ENCODE results near the gene FNBP1.
A peak's percentile ranks its signal among the peaks of the same experiment; 100 is the strongest.

DNA sequence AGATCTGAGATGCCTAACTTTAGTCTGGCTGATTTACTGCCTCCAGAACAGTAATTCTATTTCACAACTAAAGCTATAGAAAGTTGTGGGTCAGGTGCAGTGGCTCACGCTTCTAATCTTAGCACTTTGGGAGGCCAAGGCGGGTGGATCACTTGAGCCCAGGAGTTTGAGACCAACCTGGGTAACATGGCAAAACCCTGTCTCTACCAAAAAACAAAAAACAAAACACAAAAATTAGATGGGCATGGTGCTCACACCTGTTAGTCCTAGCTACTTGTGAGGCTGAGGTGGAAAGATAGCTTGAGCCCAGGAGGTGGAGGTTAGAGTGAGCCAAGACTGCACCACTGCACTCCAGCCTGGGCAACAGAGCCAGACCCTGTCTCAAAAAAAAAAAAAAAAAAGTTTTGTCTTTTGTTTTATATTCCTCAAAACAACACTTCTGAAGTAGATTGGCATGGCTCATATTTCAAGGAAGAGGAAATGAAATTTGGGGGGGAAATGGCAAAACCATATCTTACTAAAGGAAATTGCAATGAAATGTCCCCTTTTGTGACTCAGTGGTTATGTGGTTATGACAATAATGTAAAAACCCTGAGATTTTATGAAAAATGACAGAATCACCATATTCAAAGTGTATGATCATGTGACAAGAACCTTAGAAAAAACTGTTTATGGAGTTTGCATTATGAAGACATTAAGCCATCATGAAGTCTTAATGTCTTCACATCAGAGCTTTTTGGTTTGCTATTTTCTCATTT, 16.2 kb downstream of the FNBP1 start:
- TF ChIP-seq, protein P1, sequence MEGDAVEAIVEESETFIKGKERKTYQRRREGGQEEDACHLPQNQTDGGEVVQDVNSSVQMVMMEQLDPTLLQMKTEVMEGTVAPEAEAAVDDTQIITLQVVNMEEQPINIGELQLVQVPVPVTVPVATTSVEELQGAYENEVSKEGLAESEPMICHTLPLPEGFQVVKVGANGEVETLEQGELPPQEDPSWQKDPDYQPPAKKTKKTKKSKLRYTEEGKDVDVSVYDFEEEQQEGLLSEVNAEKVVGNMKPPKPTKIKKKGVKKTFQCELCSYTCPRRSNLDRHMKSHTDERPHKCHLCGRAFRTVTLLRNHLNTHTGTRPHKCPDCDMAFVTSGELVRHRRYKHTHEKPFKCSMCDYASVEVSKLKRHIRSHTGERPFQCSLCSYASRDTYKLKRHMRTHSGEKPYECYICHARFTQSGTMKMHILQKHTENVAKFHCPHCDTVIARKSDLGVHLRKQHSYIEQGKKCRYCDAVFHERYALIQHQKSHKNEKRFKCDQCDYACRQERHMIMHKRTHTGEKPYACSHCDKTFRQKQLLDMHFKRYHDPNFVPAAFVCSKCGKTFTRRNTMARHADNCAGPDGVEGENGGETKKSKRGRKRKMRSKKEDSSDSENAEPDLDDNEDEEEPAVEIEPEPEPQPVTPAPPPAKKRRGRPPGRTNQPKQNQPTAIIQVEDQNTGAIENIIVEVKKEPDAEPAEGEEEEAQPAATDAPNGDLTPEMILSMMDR (IDR thresholded peaks at IDR 0.05 in 2 of 3, conservative IDR thresholded peaks at IDR 0.05 in 1 of 3; ENCODE audit: control insufficient read depth in 2 of 3, extremely low read depth in 1 of 3, insufficient read depth in 1 of 3, low read depth in 3 of 3, low read length in 3 of 3): no peak
- TF ChIP-seq SRF (IDR thresholded peaks at IDR 0.05; ENCODE audit: low read depth in 2 of 2, low read length in 2 of 2): no peak
- TF ChIP-seq ETV6 (conservative IDR thresholded peaks at IDR 0.05 in 1 of 2, IDR thresholded peaks at IDR 0.05 in 1 of 2; ENCODE audit: borderline replicate concordance in 1 of 2, low read depth in 1 of 2): peak in 1 of 2 experiments; percentile 82; a peak in 2 of 4 replicates
- TF ChIP-seq, protein P2, sequence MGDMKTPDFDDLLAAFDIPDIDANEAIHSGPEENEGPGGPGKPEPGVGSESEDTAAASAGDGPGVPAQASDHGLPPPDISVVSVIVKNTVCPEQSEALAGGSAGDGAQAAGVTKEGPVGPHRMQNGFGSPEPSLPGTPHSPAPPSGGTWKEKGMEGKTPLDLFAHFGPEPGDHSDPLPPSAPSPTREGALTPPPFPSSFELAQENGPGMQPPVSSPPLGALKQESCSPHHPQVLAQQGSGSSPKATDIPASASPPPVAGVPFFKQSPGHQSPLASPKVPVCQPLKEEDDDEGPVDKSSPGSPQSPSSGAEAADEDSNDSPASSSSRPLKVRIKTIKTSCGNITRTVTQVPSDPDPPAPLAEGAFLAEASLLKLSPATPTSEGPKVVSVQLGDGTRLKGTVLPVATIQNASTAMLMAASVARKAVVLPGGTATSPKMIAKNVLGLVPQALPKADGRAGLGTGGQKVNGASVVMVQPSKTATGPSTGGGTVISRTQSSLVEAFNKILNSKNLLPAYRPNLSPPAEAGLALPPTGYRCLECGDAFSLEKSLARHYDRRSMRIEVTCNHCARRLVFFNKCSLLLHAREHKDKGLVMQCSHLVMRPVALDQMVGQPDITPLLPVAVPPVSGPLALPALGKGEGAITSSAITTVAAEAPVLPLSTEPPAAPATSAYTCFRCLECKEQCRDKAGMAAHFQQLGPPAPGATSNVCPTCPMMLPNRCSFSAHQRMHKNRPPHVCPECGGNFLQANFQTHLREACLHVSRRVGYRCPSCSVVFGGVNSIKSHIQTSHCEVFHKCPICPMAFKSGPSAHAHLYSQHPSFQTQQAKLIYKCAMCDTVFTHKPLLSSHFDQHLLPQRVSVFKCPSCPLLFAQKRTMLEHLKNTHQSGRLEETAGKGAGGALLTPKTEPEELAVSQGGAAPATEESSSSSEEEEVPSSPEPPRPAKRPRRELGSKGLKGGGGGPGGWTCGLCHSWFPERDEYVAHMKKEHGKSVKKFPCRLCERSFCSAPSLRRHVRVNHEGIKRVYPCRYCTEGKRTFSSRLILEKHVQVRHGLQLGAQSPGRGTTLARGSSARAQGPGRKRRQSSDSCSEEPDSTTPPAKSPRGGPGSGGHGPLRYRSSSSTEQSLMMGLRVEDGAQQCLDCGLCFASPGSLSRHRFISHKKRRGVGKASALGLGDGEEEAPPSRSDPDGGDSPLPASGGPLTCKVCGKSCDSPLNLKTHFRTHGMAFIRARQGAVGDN (IDR thresholded peaks at IDR 0.05): no peak; the same call in 1 of the 2 replicates
- TF ChIP-seq EP300 (IDR thresholded peaks at IDR 0.05; ENCODE audit: borderline replicate concordance in 1 of 2, control insufficient read depth in 1 of 2, low read depth in 2 of 2, low read length in 2 of 2): no peak
